SJSA1 (cell line): Measurements from ENCODE around the gene RP2. TPM values are rescaled to one million over a fixed set of nuclear protein-coding genes. Genes with fewer than 3 reads are reported as not detected.

Experiments used
- DNase-seq, 2 experiments: peaks; one replicate each; pipeline ENCODE4 v3.0.0-alpha.2; 2015 to 2020; ENCODE audit warnings: low spot score in 2 of 2, low read depth in 1 of 2
- H3K27ac ChIP-seq: fragments of 250-450 bp; sonication (Bioruptor Pico); 2 replicates; pipeline ENCODE4 v1.5.1; 2020; ENCODE audit warnings: mild to moderate bottlenecking, moderate library complexity
- H3K27me3 ChIP-seq: fragments of 250-450 bp; sonication (Bioruptor Pico); replicated peaks from 2 replicates; pipeline ENCODE4 v1.5.1; 2020; ENCODE audit warnings: mild to moderate bottlenecking, moderate library complexity
- H3K36me3 ChIP-seq: fragments of 250-450 bp; sonication (Bioruptor Pico); 2 replicates; pipeline ENCODE4 v1.5.1; 2020; ENCODE audit warnings: mild to moderate bottlenecking
- H3K4me1 ChIP-seq: fragments of 250-450 bp; sonication (Bioruptor Pico); replicated peaks from 2 replicates; pipeline ENCODE4 v1.6.1; 2021; ENCODE audit warnings: mild to moderate bottlenecking
- H3K4me3 ChIP-seq: fragments of 250-450 bp; sonication (Bioruptor Pico); 2 replicates; pipeline ENCODE4 v1.5.1; 2020; ENCODE audit warnings: mild to moderate bottlenecking
- H3K9me3 ChIP-seq: fragments of 250-450 bp; sonication (Bioruptor Pico); replicated peaks from 2 replicates; pipeline ENCODE4 v1.5.1; 2020; ENCODE audit warnings: mild to moderate bottlenecking
- total RNA-seq: library from RNA; depleted of rRNA; stranded (reverse); fragments of >200 nt; shearing (Covaris generic); gene quantifications from 2 replicates; pipeline ENCODE4 v1.2.3, GENCODE V29; 2014

Gene RP2
- total RNA-seq, 1 experiment from 2014 or later: 40.6 TPM

- Histone ChIP-seq H3K36me3 (peaks cover 8% of the 10 kb centered on the region; the same call in 1 of the 2 replicates), H3K27ac (no peak overlapping the region), H3K27me3 (no peaks in the 10 kb centered on the region), H3K4me3 (no peak overlapping the region), H3K4me1 (peaks cover 9% of the 10 kb centered on the region), H3K9me3 (no peaks in the 10 kb centered on the region)
- DNase-seq: no peak
These were observed 26.2 kb downstream of the RP2 start for GRCh38 chrX:46863072-46863471.

GRCh38 chrX:46864606-46865005, 27.8 kb downstream of the RP2 start:
- Histone ChIP-seq H3K4me3 (no peak overlapping the region), H3K27ac (peak overlapping the region; percentile 60; the same call in 1 of the 2 replicates), H3K36me3 (peaks cover 8% of the 10 kb centered on the region; the same call in 1 of the 2 replicates), H3K4me1 (peaks cover 9% of the 10 kb centered on the region), H3K27me3 (no peaks in the 10 kb centered on the region), H3K9me3 (no peaks in the 10 kb centered on the region)
- no peak for DNase-seq

- Histone ChIP-seq H3K36me3 (peaks cover 8% of the 10 kb centered on the region; the same call in 1 of the 2 replicates), H3K4me1 (peaks cover 9% of the 10 kb centered on the region), H3K4me3 (no peak overlapping the region), H3K27me3 (no peaks in the 10 kb centered on the region), H3K27ac (peak overlapping the region; percentile 60), H3K9me3 (no peaks in the 10 kb centered on the region)
- peak in 1 of 2 experiments; percentile 45 for DNase-seq
These were observed 28.4 kb downstream of the RP2 start for GRCh38 chrX:46865281-46865680.

- no peak for DNase-seq
- H3K4me3 ChIP-seq: no peak overlapping the region
These were observed 29.9 kb downstream of the RP2 start for GRCh38 chrX:46866726-46867125.

GRCh38 chrX:46873746-46874145, 36.9 kb downstream of the RP2 start:
- Histone ChIP-seq H3K36me3 (no peaks in the 10 kb centered on the region), H3K4me1 (no peaks in the 10 kb centered on the region), H3K27me3 (no peaks in the 10 kb centered on the region), H3K9me3 (no peaks in the 10 kb centered on the region), H3K4me3 (no peak overlapping the region), H3K27ac (no peak overlapping the region)
- DNase-seq: no peak

More at GRCh38 chrX:46866726-46867125, 29.9 kb downstream of the RP2 start:
- Histone ChIP-seq H3K9me3 (no peaks in the 10 kb centered on the region), H3K27me3 (no peaks in the 10 kb centered on the region), H3K36me3 (peaks cover 8% of the 10 kb centered on the region; the same call in 1 of the 2 replicates), H3K27ac (no peak overlapping the region), H3K4me1 (peaks cover 9% of the 10 kb centered on the region)

GRCh38 chrX:46876901-46877300, 40.1 kb downstream of the RP2 start:
- Histone ChIP-seq H3K4me3 (no peak overlapping the region), H3K27me3 (no peaks in the 10 kb centered on the region), H3K9me3 (no peaks in the 10 kb centered on the region), H3K36me3 (no peaks in the 10 kb centered on the region), H3K4me1 (no peaks in the 10 kb centered on the region), H3K27ac (no peak overlapping the region)
- DNase-seq: no peak

GRCh38 chrX:46882266-46882665, 45.4 kb downstream of the RP2 start:
- Histone ChIP-seq H3K27ac (no peak overlapping the region), H3K9me3 (no peaks in the 10 kb centered on the region), H3K27me3 (no peaks in the 10 kb centered on the region), H3K36me3 (no peaks in the 10 kb centered on the region), H3K4me3 (no peak overlapping the region), H3K4me1 (no peaks in the 10 kb centered on the region)
- DNase-seq: no peak

GRCh38 chrX:46884799-46885198, 48.0 kb downstream of the RP2 start:
- no peak overlapping the region for H3K4me3 ChIP-seq
- no peaks in the 10 kb centered on the region for H3K9me3 ChIP-seq
- H3K27me3 ChIP-seq: no peaks in the 10 kb centered on the region
- no peak overlapping the region for H3K27ac ChIP-seq
- no peaks in the 10 kb centered on the region for H3K36me3 ChIP-seq
- no peaks in the 10 kb centered on the region for H3K4me1 ChIP-seq
- DNase-seq: no peak

- Histone ChIP-seq H3K4me3 (no peak overlapping the region), H3K4me1 (no peaks in the 10 kb centered on the region), H3K9me3 (no peaks in the 10 kb centered on the region), H3K27ac (no peak overlapping the region), H3K27me3 (no peaks in the 10 kb centered on the region), H3K36me3 (no peaks in the 10 kb centered on the region)
- DNase-seq: no peak
These were observed 61.4 kb downstream of the RP2 start for GRCh38 chrX:46898207-46898606.

GRCh38 chrX:46903458-46904242, 66.8 kb downstream of the RP2 start:
- no peak overlapping the region for H3K27ac ChIP-seq
- H3K4me1 ChIP-seq: no peaks in the 10 kb centered on the region
- no peaks in the 10 kb centered on the region for H3K27me3 ChIP-seq
- peak overlapping the region; percentile 42 for H3K4me3 ChIP-seq
- peak; percentile 72 to 79 for DNase-seq
- no peaks in the 10 kb centered on the region for H3K9me3 ChIP-seq
- no peaks in the 10 kb centered on the region for H3K36me3 ChIP-seq

- no peaks in the 10 kb centered on the region for H3K4me1 ChIP-seq
- no peak overlapping the region for H3K27ac ChIP-seq
- H3K9me3 ChIP-seq: no peaks in the 10 kb centered on the region
- no peak for DNase-seq
- no peaks in the 10 kb centered on the region for H3K27me3 ChIP-seq
- no peaks in the 10 kb centered on the region for H3K36me3 ChIP-seq
- H3K4me3 ChIP-seq: no peak overlapping the region
These were observed 67.8 kb downstream of the RP2 start for GRCh38 chrX:46904626-46905025.

- H3K36me3 ChIP-seq: no peaks in the 10 kb centered on the region
- no peak overlapping the region for H3K27ac ChIP-seq
These were observed 73.6 kb downstream of the RP2 start for GRCh38 chrX:46910415-46910814.

GRCh38 chrX:46912098-46912602, 75.3 kb downstream of the RP2 start, which contains the start of gene JADE3:
TSS of gene JADE3 (plus strand) at chrX:46912421. CDS start at chrX:46984895, 72,474 bp downstream.
- no peaks in the 10 kb centered on the region for H3K36me3 ChIP-seq
- no peaks in the 10 kb centered on the region for H3K4me1 ChIP-seq
- H3K4me3 ChIP-seq: peak within 1 kb of the TSS; percentile 84
- H3K27me3 ChIP-seq: no peaks in the 10 kb centered on the region
- H3K27ac ChIP-seq: peak within 1 kb of the TSS; percentile 17; the same call in 1 of the 2 replicates
- DNase-seq: peak; percentile 55 to 78
- H3K9me3 ChIP-seq: no peaks in the 10 kb centered on the region

More at GRCh38 chrX:46910415-46910814, 73.6 kb downstream of the RP2 start:
- DNase-seq: no peak
- no peak overlapping the region for H3K4me3 ChIP-seq
- H3K27me3 ChIP-seq: no peaks in the 10 kb centered on the region
- H3K9me3 ChIP-seq: no peaks in the 10 kb centered on the region
- H3K4me1 ChIP-seq: no peaks in the 10 kb centered on the region
